Endometrial microvascular endothelial cells (primary cell): ENCODE results near the gene TINAGL1. TPM values are rescaled to one million over a fixed set of nuclear protein-coding genes. Genes with fewer than 3 reads are reported as not detected.

Source experiments
- in situ Hi-C: cut with HindIII; loops from 2 replicates; pipeline ENCODE4 v1.10.0; 2017; ENCODE audit warnings: low sequenced_read_pairs, low pct_unique_long_range_greater_than_20kb; ENCODE audit errors: inconsistent ontology term
- total RNA-seq: library from RNA; depleted of rRNA; stranded (reverse); fragments of >200 nt; gene quantifications from one replicate; pipeline ENCODE4 v1.2.3, GENCODE V29; 2015; ENCODE audit errors: inconsistent ontology term

Gene TINAGL1
- total RNA-seq, 1 donor from 2014 or later, result 986 TPM

DNA sequence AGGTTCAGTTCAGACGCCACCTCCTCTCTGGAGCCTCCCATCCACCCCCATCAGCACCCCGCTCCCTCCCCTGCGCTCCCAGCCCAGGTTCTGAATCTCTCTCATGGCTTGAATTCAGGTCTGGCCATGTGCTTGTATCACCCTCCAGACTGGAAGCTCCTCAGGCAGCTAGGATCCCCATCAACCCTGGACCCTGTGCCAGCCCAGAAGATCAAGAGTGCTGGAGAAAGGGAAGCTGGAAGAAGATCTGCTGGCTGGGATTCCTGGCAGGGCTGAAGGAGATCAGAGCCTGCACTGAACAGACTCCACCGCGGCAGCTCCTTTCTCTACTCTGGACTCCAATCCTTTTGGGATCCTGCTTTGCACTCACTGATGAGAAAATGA, 11.7 kb upstream of the TINAGL1 start:
- in situ Hi-C loops, result no loop called here

DNA sequence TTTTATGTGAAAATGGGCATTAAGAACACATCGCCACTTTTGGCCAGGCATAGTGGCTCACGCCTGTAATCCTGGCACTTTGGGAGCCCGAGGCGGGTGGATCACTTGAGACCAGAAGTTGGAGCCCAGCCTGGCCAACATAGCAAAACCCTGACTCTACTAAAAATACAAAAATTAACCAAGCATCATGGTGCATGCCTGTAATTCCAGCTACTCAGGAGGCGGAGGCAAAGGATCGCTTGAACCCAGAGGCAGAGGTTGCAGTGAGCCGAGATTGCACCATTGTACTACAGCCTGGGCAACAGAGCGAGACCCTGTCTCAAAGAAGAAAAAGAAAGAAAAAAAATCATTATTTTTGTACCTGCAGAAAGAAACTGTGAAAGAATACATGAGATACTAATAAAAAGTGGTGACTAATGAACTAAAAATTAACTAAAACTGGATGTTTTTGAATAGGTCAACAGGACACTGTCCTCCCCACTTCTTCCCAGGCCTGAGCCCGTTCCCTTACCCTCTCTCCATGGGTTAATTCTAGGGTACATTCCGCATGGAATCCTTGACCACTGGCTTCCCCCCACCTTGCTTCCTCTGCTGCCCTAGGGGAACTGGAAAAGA, 8.3 kb upstream of the TINAGL1 start:
- in situ Hi-C loops, result no loop called here

DNA sequence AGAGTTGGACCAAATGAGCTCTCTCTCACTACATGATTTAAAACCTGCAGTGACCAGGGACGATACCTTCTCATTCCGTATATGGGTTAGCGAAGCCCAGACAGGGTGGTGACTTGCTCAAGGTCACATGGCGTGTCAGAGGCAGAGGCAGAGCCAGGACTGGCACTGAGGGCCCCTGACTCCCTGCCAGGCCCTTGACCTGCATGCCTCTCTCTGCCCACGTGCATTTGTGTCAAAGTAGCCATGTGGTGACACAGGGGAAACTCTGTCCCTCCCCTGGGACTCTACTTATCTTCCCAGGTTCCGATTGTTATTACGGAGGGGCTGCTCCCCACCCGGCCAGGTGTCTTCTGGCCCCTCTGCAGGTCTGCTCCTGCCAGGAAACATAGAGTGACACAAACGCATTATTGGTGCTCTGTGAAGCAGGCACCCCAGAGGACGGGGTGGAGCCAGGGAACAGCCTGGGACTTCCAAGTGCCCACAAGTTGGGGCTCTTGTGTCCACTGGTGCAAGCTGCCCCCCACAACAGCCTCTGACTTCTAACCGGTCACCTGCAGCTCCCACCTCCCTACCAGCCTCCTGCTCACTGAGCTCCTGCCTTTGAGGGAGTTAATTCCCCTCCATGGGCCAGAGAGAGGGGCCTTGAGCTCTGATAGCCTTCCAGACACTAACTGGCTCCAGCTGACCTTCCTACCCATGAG, 7.3 kb upstream of the TINAGL1 start:
- in situ Hi-C loops, result no loop called here

DNA sequence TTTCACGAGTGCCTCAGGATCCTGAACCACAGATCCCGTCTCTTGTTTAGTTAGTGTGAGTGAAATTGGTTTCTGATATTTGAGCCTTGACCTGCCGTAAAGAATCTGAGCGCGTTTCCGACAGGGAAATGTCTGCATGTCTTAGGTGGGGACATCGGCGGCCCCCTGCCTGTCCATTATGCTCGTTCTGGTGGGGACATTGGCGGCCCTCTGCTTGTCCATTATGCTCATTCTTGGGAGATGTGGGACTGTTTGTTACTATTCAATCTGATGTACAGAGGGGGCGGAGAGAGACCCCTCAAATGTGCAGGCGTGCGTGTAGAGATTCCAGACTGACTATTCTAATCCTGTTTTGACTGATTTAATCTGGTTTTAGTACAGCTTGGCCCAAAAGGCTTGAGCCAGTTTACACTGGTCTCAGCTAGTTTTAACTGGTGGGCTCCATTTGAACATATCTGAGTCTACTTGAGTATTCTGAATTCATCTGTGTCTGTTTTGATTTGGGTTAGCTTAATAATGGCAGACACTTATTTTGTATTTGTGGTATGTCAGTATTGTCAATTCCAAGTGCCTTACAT, 6.6 kb upstream of the TINAGL1 start:
- in situ Hi-C loops, result no loop called here

DNA sequence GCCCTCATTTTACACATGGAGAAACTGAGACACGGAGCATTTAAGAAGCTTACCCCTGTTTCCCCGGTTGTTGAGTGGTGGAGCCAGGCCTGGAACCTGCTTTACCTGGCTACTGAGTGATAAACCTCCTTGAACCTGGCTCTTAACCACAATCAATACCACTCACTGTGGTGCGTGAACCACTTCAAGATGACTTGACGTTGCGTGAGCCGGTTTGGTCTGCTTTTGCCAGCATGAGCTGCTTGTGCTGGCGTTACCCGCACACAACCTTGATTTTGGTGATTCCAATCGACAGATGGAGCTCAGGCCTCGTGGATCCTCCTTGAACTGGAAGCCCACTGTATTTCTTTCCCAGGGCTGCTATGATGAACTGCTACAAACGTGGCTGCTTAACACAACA, 6.1 kb upstream of the TINAGL1 start:
- in situ Hi-C loops, result no loop called here

DNA sequence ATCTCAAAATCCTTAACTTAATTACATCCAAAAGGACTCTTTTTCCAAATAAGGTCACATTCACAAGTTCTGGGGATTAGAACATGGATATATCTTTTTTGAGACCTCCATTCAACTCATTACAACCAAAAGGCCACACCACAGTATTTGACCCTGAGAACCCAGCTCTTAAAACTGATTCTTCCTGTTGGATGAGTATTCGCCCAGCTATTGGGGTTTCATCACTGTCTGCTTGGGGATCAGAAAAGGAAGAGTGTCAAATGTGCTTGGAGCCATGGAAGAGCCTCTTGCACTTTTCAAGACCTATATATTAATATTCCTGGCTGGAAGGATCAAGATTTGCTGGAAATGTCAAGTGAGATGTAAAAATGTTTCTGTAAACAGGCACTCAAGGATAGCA, 5.4 kb upstream of the TINAGL1 start:
- in situ Hi-C loops, result no loop called here

DNA sequence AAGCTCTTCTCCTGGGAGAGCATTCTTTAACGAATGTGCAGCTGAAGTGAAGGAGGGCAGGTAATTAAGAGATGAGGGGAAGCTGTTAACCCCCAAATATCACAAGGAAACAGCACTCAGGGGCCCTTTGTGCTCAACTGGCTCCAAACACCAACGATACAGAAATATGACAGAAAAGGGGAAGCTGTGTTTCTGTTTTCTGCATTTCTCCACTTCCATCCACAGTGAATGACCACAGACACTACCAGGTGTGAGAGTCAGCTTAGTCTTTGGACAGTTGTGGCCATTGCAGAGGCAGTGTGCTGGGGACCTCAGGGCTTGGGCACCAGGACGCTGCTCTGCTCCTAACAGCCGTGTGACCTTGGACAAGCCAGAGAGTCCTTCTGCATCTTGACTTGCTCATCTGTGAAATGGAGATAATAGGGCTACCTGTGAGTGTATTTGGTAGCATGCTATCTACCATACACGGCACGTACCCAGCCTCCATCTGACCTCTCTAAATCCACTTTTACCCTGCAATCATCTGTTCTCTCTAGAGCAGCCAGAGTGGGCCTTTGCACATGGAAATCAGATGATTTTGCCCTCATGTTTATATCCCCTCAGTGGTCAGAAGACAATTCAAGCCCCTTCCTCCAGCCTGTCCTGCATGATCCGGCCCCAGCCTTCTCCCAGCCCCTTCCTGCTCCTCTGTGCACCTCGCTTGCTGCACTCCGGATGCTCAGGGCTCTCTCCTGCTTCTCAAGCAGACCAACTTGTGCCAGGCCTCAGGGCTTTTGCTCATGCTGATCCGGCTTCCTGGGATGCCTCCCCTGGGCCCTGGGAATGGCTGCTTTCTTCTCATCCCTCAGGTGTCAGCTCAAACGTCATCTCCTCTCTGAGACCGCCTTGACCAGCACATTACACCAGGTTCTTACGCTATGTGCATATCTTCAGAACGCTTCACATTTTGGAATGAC, 4.7 kb upstream of the TINAGL1 start:
- in situ Hi-C loops, result no loop called here

DNA sequence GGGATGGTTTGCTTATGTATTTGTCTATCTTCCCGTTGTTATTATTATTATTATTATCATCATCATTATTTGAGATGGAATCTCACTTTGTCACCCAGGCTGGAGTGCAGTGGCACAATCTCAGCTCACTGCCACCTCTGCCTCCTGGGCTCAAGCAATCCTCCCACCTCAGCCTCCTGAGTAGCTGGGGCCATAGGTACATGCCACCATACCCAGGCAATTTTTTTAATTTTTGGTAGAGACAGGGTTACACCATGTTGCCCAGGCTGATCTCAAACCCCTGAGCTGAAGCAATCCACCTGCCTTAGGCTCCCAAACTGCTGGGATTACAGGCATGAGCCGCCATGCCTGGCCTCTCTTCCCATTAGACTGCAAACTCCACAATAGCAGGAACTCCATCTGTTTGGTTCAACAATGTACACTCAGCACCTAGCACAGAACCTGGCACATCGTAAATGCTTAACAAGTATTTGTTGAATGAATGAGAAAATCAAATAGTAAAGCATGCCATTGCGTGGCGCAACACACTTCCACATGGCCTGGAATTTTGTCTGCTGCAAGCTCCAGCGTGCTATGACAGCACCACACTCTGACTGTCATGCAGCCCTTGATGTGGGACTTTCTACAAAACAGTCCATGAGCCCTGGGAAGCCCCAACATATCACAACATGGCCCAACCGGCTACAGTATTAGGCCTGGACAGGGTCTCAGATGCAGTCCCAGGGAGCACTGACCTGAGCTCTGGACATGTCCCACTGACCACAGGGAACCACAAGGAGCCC, 3.8 kb upstream of the TINAGL1 start:
- in situ Hi-C loops, result no loop called here

DNA sequence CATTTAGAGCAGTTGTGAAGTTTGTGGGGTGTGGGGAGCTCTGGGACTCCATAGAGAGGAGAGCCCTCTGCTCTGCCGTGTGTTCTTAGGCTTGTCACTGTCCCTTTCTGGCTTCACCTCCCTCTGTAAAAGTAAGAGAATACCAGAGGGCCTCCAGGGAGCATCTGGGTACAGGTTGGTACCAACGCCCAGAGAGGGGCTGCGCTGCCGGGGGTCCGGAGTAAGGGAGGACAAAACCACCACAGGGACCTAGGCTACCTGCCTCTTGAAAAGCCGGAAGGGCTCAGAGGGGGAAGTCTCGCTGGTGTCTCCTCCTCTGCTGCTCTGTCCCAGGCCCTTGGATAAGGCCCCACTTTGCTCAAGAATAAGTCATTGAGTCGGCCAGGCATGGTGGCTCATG, 3.1 kb upstream of the TINAGL1 start:
- in situ Hi-C loops, result no loop called here

DNA sequence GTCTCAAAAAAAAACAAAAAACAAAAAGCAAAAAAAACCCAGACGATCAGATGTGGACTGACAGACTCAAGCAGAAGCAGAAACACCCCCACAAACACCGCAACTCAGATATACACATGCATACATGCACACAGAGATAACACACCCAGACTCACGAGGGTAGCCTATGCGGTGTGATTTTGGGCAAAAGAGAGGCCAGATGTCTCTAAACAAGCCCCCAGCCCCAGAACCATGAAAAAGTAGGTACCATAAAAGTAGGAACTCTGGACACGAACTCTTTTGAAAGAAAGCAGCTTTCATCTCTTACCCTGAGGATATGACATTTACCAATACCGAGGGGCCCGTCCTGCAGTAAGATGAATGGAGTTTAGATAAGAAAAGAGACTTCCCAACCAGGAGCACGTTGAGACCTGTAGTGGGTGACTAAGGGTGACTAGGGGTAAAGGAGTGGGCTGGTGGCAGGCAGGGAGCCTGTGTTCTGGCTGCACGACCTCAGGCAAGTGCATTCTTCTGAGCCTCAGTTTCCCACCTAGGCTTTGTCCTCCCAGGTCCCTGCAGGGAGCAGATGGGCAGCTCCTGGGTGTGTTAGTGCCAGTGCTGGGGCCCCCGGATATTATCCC, 1.5 kb upstream of the TINAGL1 start:
- in situ Hi-C loops, result no loop called here

DNA sequence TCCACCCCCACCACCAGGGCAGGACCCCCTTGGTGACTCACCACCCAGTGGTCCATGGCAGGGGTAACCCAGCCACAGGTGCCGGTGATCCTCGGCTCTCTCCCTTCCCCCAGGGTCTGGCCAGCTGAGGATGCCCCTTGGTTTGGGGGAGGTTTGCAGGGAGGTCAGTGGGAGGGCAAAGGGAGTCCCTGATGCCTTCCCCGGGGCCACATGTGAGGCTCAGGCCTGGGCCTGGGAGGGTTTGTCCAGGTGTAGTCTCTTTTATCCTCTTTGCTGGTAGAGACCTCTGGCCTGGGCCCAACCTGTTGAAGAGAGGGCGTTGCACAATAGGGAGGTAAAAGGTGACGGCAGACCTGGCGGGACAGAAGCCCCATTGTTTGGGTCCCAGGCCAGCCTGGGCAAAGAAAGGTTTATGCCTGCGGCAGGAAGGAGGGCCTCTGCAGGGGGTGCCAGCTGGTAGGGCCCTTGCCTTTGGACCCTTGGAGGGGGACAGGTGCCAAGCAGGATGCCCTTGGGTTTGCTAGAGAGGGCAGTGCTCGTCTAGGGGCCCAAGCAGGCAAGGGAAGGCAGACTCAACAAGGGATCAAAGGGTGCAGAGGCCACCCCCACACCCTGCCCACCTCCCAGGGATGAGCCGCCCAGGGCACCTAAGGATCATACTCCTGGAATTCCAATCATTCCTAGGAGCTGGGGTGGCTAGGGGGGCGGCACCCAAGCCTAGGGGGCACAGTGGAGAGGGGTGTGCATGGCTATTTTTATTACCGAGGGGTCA, 760 bp upstream of the TINAGL1 start:
- in situ Hi-C loops, result no loop called here

DNA sequence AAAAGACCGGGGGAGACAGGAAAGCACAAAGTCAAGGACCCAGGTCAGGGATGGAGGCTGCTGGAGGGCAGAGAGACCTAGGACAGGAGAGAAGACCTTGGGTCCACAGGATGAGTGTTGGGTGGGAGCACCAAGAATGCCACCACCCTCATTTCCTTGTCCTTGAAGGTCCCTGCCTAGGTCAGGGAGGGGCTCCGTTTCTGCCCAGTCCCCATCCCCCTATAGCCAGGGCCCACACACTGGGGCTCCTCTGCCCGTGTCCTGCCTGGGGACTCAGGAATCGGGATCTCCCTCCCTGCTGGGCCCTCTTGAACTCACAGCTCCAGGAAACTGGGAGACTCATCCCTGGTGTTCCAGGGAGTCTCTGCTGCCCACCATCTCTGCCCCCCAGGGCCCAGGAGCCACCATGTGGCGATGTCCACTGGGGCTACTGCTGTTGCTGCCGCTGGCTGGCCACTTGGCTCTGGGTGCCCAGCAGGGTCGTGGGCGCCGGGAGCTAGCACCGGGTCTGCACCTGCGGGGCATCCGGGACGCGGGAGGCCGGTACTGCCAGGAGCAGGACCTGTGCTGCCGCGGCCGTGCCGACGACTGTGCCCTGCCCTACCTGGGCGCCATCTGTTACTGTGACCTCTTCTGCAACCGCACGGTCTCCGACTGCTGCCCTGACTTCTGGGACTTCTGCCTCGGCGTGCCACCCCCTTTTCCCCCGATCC, 584 bp downstream of the TINAGL1 start:
- in situ Hi-C loops, result no loop called here

DNA sequence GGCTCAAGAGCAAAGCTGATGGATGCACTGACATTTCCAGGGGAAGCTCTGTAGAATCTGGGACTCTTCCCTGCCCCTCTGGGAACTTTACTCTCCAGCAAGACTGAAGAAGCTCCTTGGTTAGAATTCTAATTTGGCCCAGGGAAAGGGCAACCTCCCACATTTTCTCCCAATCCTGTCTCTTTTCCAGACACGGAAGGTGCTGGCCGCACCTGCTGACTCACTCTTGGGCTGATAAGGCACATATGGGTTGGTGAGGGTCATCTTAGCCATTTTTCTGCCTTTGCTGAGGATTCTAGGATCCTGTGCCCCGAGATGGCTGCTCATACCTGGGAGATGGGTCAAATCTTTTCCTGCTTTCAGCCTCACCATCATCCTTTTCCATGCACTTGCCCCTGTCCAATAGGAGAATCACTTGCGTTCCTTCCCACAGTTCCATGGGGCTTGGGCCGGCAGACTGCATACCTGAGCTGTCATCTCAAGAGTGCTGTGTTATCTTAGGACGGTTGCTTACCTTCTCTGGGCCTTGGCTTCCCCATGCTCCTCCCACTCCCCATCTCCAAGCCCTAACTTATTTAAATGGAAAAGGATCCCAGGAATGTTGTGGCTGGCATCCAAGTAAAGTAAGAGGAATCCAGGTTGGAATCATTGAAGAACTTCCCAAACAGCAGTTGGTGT, 1.3 kb downstream of the TINAGL1 start:
- in situ Hi-C loops, result no loop called here

DNA sequence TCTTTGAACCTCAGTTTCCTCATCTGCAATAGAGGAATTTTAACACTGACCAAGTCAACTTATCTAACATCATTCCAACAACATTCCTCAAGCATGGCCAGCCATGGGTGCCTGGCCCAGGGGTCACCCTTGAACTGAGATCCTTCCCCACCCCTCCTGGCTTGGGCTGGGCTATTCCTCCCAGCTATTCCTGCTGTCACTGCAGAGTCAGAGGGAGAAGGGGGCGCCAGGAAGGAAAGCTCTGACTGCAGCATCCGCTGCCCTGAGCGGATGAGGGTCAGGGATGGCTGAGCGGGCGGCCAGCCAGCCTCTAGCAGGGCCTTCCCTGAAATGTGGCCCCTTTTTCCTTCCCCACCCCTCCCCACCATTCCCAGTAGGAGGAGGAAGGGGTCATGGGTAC, 3.1 kb downstream of the TINAGL1 start:
- in situ Hi-C loops, result no loop called here

DNA sequence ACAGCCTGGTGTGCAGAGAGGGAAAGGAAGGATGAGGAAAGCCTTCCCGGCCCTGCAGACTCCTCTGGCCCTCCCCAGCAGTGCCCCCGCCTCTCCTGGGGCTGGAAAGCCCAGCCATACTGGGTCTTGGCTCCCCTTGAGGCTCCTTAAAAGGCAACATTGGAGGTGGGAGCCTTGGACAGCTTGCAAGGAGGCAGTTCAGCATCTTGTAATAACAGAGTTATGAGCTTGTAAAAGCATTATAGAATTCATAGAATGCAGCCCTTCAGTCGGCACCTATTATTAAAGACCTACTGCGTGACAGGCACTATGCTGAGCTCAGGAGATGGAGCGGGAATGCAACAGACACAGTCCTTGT, 4.2 kb downstream of the TINAGL1 start:
- in situ Hi-C loops, result no loop called here

DNA sequence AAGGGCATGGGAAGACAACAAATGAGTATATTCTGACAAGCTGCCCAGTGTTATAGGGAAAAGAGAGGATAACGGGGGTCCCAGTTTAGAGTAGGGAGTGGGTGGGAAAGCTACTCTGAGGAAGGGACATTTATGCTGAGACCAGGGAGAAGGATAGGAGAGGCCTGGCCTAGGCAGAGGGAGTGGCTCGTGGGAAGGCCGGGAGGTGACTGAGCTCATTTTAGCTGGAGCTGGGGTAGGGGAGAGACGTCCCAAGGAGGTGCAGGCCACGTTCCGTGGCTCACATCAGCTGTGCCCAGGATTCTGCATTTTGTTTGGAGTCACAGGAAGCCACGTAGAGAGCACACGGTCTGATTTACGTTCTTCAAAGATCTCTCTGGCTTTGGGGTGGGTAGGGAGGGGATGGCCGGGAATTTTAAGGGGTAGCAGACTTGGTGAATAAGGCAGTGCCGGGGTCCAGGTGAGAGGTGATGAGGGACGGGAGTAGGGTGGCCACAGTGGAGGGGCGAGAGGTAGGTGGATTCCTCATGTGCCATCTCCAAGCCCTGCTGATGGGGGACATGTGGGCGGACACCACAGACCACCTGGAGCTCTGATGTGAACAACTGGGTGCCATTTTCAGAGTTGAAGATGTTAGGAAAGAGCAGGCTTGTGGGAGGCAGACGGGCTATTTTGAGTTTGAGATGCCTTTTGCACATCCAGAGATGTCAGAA, 4.7 kb downstream of the TINAGL1 start:
- in situ Hi-C loops, result no loop called here
